GM21390 (cell line): ENCODE results near the gene MAP7D2.
A peak's percentile ranks its signal among the peaks of the same experiment; 100 is the strongest.

Experiments used
- ATAC-seq: cut with Tn5 transposase; IDR thresholded peaks from one replicate; pipeline ENCODE4 v1.9.1; 2021; ENCODE audit not compliant: unreplicated experiment

MAP7D2 gene

DNA sequence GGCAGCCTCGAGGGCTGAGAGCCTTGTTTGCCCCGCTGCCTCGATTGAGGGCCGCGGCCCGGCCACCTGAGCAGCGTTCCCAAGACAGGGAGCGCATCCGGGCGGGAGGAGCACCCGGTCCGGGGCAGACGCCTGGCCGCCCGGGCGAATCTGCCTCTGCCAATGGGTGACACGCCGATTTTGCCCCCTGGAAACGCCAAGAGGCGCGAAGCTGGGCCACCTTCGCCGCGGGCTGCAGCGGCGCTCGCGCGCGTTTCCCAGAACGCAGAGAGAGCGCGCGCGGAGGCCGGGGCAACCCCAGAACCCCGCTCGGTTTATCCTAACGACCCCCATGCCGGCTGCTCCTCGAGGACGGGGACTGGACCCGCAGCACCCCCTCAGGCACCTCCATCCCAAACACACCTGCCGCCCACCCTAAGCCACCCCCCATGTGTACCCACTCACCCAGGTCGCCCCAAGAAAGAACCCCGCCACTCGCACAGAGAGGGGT lies 575 bp downstream of the MAP7D2 start:
- no peak for ATAC-seq

DNA sequence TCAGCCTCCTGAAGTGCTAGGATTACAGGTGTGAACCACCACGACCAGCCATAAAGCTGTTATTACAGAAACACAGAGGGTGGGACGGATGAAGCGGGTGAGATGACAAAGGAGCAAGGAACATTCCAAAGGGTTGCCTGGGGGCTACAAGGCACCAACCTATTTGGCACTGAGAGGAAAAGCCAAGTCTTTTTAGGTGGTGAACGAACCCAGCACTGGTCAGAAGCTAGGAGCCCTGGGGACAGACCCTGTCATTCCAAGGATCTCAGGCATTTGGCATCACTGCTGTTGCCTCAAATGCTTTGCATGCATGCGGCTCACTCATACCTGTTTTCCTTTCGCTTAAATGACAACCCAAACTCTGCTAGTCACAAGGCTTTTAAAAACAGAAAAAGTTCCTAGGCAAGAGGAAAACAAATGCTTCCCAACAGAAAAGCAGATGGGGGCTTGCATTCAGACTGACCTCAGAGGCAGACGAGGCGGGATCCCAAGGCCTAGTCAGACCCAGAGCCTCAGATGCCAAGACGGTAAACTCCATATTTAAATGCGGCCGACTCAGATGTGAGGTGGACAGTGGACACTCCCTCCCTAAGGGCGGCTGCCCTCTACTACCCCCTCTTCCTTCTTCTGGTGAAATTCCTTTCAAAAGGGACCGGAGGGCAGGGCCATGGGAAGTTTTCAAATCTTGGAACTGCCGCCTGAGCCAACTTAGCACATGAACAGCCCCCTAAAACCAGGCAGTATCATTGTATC lies 4.5 kb downstream of the MAP7D2 start:
- no peak for ATAC-seq

DNA sequence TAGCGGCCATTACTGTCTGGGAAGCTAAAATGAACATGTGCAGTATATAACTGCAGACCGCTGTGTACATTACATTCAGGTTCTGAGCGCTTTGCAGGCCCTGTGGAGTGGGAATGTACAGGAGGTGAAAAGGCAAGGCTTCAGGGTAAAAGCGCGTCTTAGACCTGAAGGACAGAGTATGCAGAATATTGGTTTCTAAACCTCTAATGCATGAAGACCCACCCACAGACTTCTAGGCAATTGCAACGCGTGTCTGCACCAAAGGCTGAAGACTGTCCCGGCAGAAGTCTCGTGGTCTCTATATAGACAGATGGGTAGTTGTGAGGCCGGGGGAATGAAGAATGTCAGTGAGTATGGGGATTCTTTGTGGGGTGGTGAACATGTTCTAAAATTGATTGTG lies 5.4 kb downstream of the MAP7D2 start:
- no peak for ATAC-seq

DNA sequence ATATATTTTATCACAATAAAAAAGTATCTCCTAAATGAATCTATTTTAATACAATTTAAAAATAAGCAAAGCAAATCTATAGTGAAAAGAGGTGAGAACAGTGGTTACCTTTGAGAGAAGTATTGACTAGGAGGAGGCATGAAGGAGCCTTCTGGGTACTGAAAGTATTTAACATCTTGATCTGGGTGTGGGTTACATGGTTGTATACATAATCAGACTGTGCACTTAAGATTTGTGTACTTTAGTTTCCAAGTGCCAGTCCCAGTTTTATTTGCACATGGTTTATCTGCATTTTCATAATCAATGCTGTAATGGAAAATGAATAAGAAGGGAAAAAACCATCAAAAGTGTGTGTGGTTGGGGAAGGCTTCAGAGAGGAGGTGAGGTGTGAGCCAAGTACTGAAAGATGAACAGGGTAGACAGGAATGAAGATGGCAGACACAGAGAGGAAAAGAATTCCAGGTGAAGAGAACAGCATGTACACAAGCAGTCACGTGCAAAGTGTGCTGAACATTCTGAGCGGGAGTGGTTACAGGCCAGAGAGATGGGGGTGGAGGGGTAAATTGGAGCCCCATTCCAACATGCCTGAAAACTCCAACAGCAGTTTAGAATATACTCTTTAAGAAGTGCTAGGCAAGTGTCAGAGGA lies 14.6 kb downstream of the MAP7D2 start:
- ATAC-seq = no peak

DNA sequence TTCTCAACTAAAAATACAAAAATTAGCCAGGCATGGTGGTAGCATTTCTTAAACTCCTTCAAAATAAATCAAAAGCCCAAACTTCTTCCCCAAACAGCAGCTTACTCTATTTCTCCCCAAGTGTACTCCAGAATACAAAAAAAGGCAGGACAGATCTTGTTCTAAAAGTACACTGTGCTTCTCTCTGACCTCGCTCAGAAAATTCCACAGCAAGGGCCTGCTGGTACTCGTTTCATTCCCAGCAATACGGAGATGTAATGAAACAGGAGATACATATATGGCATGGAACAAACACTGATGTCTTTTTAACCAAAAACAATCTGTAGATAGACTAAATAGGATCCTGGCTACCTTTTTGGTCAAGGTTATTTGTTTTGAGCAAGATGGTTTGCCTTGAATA lies 25.2 kb downstream of the MAP7D2 start:
- no peak for ATAC-seq

DNA sequence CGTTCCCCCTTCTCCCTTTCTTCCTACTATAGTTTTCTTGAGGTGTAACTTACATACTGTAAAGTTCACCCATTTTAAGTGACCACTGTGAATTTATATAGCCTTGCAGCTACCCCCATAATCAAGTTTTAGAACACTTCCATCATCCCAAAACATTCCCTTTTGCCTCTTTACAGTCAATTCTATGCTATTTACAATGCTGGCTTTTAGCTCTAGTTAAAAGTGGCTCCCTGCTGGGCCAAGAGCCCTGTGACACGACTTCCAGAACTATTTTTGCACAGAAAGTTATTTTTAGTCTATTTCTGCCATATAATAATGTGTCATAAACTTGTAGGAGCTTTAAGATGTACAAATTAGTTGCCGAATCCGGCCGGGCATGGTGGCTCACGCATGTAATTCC lies 26.9 kb downstream of the MAP7D2 start:
- no peak for ATAC-seq

DNA sequence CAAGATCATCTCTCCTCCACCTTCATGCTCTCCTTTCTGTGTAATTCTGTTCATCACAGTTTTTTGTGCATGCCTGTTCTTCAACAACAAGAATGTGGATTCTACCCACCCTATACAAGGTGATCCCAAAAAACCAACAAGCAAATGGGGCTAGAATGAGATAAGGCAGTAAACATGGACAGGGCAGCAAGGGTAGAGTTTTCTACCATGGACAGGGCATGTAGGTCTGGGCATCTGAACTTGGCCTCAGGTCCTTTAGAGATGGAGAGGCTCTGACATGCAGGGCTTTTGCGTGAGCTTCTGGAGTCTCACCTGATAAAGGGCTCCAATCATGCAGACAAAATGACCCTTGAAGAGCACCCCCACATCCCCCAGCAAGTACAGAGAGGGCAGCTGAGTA lies 36.4 kb downstream of the MAP7D2 start:
- no peak for ATAC-seq

DNA sequence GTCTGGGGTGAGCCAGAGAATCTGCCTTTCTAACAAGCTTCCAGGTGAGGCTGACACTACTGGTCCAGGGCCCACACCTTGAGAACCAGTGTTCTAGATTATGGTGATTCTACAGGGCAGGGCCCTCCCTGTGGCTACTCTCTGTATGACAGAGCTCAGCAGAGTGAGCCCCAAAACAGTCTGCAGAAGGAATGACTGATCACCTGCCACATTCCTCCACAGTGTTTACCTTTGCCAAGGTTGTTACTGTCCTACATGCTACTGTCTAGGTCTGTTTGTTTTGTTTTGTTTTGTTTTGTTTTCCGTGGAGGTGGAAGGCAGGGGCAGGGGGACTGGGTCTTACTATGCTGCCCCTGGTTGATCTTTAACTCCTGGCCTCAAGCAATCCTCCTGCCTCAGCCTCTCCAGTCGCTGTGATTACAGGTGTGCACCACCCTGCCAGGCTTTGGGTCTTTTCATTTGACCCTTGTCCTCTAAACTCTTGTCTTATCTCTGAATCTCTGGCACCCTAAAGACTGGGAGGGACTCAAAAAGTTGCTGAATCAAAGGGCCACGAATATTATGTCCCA lies 45.1 kb downstream of the MAP7D2 start:
- no peak for ATAC-seq

DNA sequence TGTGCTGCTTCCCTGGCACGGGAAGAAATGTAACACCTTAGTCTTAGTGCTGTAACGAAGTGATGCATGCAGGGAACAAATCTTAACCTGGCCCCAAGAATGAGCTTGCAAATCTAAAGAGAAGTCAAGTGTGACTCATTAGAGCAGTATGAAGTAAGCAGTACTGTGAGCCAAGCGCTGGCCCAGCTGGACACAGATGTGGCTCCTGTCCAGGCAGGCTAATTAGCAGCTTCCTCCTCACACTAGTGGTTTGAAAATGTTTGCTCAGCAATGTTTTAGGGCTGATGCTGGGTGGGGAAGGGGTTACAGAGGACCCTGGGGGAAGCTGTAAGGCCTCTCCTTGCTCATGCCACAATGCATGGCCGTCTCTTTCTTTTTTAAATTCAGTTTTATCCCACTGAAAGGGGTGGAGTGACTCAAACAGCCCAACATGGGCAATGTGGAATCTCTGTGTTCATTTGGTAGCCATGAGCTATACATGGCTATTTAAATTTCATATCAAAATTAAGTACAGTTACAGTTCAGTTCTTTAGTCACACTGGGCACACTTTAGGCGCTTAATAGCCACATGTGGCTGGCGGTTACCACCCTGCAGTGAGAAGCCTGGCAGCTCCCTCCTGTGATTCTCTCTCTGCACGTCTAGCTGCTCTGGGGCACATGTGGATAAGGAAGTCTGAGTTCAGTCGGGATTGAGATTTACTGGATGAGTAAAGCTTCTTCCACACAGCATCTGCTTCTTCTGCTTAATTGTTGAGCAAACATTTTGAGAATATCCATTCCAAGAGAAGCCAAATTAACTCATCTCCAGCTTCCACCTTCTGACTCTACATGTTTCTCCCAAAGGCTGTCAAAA lies 48.8 kb downstream of the MAP7D2 start:
- ATAC-seq = no peak

DNA sequence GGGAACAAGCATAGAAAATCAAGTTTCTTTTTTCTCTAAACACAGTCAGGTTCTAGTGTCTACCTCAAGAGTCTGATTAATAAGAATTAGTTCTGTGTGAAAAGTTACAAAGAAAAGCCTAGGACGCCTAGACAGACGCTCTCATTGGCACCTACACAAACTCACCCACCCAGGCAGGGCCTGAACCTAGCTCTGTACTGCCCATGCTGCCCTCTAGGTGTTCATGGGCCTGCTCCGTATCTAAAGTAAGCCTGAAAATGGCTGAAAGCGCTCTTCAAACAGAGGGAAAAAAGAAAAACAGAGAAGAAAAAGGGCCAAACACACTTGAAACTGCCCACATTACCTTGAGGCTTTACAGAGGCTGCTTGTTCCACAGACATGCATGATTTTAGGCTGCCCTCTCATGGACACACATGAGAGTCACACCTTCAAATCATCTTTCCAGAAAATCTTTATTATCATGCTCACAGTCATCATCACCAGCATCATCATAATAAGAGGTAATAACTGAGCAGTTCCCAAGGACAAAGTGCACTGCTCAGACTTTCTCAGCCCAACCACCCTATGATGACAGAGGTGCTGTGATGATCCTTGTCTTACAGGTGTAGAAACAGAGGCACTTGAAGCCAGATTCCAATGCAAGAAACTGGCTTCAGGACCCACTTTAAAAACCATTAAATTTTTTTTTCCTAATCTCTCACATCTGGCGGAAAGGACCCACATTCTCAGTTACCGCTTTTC lies 49.6 kb downstream of the MAP7D2 start:
- ATAC-seq = peak; percentile 64

DNA sequence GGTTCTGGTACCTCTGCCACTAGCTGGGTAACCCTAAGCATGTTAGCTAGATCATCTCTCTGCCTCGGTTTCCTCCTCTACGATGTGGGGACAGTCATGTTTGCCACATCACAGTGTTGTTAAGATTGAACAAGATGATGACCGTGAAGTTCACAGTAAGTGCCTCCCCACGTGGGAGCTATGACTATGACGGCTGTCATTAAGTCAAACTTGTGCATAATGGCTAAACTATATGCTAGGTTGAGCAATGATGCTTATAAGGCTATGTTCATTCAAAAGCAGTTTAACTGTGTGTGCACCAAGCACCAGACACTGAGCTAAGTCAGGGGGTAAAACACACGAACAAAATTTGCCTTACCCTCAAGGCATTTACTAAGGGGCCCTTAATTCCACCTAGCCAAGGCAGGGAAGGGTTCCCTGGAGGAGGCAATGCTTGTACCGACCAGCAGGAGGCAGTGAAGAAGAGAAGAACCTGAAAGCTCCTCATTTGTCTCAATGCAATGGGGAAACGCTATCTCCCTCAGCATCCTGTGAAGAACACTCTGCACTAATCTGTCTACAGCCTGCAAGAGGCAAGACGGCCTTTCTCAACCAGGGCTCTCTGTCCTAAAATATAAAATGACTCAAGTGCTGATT lies 52.9 kb downstream of the MAP7D2 start:
- ATAC-seq = no peak

DNA sequence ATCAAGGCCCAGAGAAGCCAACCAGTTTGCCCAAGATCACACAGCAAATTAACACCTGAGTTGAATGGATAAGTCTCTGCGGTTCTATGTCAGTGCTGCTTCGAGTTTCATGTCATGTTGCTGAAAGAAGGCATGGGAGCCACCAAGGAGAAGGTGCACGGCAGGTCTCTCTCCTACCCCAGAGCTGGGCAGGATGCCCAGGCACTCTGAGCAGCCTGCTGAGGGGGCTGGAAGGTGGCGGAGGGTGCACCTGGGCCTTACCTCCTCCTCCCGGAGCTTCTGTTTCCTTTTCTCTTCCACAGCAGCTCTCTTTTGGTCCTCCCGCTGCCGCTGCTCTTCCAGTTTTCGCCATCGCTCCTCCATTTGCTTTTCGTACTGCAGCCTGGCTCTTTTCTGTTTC lies 53.6 kb downstream of the MAP7D2 start:
- ATAC-seq = no peak

DNA sequence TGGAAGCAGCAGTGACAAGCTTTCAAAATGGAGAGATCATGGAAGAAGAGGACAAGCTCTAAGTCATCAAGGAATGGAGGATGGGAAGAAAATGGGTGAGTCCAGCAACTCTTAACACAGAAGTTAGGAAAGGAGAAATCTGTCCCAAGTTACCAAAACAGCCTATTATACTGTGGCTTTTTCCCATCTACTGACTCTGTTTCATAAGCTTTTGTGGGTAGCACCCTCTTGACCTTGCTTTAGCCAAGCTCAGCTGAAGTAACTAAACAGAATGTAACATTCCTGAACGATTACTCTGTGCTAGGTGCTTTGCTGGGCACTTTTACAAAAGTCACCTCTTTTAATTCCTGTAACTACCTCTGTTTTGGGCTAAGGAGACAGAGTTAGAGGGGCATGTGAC lies 54.9 kb downstream of the MAP7D2 start:
- peak; percentile 21 for ATAC-seq

DNA sequence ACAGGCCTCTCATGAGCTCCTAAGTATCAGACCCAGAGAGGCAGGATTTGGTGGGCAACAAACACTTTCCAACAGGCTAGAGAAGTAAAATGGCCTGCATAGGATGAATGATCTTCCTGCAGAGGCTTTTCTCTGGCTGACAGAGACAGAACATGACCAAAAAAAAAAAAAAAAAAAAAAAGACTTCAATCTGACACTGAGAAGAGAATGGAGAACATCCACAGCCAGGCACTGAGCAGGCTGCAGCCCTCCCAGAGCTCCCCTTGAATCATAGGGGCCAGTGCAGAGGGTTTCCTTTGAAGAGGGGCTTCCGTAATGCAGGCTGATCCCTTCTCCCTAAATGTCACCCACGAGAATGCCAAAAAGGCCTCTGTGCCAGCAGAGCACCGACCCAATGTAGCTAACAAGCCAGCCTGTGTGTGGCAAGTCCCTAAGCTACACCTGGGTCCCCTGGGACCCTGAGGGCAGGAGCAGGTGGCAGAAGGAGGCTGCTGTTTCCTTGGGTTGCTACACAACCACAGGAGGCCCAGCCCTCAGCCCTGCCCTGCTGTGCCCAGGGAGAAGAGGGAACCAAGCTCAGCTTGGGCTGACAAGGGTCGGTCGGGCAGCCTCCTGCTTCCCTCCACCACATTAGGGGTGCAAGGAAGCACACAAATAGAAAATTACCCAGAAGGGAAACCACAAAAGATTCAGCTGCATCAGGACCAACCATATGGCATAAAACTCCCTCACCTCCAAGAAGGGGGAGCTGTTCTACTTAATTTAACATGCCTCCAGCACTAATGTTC lies 55.6 kb downstream of the MAP7D2 start:
- ATAC-seq = peak; percentile 69

DNA sequence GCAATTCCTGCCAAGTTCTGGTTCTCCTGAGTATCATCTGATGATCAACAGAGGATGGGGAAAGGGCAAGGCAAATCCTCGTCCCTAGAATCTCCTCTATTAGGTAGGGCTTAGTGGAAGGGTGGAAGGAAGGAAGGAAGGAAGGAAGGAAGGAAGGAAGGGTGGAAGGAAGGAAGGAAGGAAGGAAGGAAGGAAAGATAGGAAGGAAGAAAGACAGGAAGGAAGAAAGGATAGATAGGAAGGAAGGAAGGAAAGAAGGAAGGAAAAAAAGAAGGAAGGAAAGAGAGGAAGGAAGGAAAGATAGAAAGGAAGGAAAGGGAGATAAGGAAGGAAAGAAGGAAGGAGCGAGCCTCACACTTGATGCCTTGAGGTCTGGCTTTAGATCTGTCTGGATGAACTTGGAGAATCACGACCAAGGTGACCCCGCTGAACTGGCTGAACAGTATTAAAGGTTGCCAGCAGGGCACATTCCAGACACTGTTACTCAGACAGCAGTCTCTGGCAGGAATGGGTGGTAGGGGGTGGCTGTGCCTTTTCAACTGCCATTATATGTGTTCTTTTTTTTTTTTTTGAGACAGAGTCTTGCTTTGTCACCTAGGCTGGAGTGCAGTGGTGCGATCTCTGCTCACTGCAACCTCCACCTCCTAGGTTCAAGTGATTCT lies 57.1 kb downstream of the MAP7D2 start:
- ATAC-seq = no peak

DNA sequence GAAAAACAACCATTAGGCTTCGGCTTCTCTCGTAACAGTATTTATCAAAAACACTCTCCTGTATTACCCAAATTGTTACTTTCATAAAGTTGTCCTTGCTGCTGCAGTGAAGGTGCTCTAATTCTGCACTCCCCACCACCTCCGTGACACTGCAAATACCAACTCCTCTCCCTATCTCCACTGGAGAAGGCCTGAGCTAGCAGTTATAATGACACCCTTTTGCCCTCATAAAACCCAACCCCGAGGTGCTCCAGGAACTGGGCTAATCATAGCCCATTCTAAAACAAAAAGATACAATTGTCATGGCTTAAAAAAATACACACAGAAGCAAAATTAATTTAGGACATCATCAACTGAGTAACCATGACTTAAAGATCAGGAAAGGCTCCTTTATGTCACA lies 59.2 kb downstream of the MAP7D2 start:
- ATAC-seq = no peak

DNA sequence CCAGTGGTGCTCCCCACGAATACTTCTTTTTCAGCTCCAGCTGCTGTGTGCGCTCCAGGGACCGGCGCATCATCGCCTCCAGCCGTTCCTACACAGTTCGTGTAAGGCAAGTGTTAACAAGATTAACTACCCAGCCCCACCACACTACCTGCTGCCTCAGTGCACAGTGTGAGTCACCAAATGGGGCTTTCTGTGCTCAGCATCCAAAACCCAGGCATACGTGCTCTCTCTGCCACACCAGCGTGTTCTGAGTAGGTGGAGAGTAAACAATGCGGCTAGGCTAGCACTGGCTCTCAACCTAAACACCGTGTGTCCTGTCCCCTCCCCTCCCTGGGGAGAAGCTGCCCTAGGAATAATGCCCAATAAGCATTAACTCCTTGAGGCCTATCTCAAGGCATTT lies 60.0 kb downstream of the MAP7D2 start:
- ATAC-seq = no peak

DNA sequence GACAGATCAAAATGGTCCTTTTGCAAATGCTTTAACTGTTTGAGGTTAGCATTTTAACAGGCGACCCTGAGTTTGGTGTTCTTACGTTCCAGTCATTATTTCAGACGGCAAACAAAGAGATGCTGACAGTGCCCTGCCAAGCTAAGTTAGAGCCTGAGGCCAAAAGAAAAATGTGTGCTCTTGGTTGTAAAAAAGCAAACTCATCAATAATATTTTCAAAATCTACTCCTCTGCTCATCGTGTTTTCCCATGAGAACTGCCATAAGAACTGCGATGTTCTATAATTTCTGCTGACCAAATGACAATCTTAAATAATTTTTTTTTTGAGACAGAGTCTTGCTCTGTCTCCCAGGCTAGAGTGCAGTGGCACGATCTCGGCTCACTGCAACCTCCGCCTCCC lies 63.2 kb downstream of the MAP7D2 start:
- no peak for ATAC-seq

DNA sequence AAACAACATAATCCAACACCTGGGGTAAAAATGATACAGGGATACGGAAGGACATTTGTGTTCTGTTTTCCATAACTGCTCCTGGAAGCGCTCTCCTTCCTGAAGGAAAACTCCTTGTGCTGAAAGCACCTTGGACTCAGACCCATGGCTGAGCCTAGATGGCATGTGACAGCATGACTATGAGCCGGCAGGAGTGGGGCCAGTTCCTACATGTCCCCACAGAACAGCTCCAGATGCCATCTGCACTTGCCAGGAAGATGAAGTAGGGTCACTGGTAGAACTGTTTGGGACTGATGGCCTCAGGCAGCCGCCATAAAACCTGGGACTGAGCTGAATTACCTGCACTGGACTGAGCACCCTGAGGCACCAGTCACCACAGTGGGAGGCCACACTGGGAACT lies 69.8 kb downstream of the MAP7D2 start:
- no peak for ATAC-seq
